ENCODE results near the gene MINK1.

Gene MINK1

DNA sequence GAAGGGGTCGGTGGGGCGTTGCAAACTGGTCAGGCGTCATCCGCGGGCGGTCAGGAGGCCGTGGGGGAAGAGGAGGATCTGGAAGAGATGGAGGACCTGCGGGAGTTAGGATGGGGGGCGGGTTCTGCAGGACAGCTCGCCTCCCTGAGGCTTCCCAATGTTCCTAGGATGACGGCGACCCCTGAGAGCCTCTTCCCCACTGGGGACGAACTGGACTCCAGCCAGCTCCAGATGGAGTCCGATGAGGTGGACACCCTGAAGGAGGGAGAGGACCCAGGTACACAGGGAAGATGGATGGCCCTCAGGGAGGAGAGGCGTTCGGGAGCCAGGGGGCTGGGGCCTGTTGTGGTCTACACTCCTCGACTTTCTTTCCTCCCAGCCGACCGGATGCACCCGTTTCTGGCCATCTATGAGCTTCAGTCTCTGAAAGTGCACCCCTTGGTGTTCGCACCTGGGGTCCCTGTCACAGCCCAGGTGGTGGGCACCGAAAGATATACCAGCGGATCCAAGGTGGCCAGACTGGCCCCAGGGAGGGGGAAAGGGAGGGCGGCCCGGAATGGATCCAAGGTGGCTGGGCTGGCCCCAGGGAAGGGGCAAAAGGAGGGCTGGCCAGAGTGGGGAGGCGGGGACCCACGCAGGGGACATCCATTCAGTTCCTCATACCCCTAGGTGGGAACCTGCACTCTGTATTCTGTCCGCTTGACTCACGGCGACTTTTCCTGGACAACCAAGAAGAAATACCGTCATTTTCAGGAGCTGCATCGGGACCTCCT is 25.3 kb upstream of the MINK1 start:
- H3K9me3 ChIP-seq (ENCODE audit: control insufficient read depth, insufficient read depth, low read depth, low read length): no peaks in the 10 kb centered on the region
- H3K4me1 ChIP-seq (ENCODE audit: control insufficient read depth, insufficient read depth, low read length): no peaks in the 10 kb centered on the region
- H3K36me3 ChIP-seq (ENCODE audit: control insufficient read depth in 2 of 2, insufficient read depth in 1 of 2, low read length in 2 of 2): peaks cover 0 to 26% of the 10 kb centered on the region in 2 experiments; a peak in 2 of 3 replicates
- POLR2A ChIA-PET: interaction anchor here (0.6 to 4.4 kb wide), 8 partner anchors 12 to 104 kb away, joined by 3 to 41 read pairs (median 4); partner anchors contain the start of genes MED11, MINK1, PELP1 and PSMB6
- peak overlapping the region; percentile 69 for H3K4me3 ChIP-seq (ENCODE audit: low read depth, low read length)
- CTCF ChIA-PET: interaction anchor here (0.6 to 1.4 kb wide), 5 partner anchors 17 to 34 kb away, joined by 3 to 8 read pairs (median 3); no protein-coding TSS in a partner anchor
- H3K27ac ChIP-seq (ENCODE audit: extremely low read depth, low read depth, low read length): no peak overlapping the region
- TF ChIP-seq KLF9 (tag by site-specific recombination; IDR thresholded peaks at IDR 0.05; ENCODE audit: low read depth) (peak; percentile 22; the same call in 1 of the 2 replicates), ZNF335 (tag by site-specific recombination; conservative IDR thresholded peaks at IDR 0.05) (peak; percentile 52), SP2 (tag by site-specific recombination; IDR thresholded peaks at IDR 0.05) (peak; percentile 45), ZBTB20 (tag by site-specific recombination; IDR thresholded peaks at IDR 0.05) (peak; percentile 43; the same call in 1 of the 2 replicates), ZNF600 (tag by site-specific recombination; IDR thresholded peaks at IDR 0.05) (peak; percentile 80), GLIS2 (tag by site-specific recombination; IDR thresholded peaks at IDR 0.05) (peak; percentile 44)
- TF ChIP-seq, protein P1, sequence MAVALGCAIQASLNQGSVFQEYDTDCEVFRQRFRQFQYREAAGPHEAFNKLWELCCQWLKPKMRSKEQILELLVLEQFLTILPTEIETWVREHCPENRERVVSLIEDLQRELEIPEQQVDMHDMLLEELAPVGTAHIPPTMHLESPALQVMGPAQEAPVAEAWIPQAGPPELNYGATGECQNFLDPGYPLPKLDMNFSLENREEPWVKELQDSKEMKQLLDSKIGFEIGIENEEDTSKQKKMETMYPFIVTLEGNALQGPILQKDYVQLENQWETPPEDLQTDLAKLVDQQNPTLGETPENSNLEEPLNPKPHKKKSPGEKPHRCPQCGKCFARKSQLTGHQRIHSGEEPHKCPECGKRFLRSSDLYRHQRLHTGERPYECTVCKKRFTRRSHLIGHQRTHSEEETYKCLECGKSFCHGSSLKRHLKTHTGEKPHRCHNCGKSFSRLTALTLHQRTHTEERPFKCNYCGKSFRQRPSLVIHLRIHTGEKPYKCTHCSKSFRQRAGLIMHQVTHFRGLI (tag by site-specific recombination; IDR thresholded peaks at IDR 0.05): no peak
- TF ChIP-seq, protein P2, sequence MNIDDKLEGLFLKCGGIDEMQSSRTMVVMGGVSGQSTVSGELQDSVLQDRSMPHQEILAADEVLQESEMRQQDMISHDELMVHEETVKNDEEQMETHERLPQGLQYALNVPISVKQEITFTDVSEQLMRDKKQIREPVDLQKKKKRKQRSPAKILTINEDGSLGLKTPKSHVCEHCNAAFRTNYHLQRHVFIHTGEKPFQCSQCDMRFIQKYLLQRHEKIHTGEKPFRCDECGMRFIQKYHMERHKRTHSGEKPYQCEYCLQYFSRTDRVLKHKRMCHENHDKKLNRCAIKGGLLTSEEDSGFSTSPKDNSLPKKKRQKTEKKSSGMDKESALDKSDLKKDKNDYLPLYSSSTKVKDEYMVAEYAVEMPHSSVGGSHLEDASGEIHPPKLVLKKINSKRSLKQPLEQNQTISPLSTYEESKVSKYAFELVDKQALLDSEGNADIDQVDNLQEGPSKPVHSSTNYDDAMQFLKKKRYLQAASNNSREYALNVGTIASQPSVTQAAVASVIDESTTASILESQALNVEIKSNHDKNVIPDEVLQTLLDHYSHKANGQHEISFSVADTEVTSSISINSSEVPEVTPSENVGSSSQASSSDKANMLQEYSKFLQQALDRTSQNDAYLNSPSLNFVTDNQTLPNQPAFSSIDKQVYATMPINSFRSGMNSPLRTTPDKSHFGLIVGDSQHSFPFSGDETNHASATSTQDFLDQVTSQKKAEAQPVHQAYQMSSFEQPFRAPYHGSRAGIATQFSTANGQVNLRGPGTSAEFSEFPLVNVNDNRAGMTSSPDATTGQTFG (tag by site-specific recombination; IDR thresholded peaks at IDR 0.05; ENCODE audit: borderline replicate concordance): no peak
- TF ChIP-seq, protein P3, sequence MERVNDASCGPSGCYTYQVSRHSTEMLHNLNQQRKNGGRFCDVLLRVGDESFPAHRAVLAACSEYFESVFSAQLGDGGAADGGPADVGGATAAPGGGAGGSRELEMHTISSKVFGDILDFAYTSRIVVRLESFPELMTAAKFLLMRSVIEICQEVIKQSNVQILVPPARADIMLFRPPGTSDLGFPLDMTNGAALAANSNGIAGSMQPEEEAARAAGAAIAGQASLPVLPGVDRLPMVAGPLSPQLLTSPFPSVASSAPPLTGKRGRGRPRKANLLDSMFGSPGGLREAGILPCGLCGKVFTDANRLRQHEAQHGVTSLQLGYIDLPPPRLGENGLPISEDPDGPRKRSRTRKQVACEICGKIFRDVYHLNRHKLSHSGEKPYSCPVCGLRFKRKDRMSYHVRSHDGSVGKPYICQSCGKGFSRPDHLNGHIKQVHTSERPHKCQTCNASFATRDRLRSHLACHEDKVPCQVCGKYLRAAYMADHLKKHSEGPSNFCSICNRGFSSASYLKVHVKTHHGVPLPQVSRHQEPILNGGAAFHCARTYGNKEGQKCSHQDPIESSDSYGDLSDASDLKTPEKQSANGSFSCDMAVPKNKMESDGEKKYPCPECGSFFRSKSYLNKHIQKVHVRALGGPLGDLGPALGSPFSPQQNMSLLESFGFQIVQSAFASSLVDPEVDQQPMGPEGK (tag by site-specific recombination; IDR thresholded peaks at IDR 0.05): 0 out of 2 replicates have a peak, but pooled peaks have one; percentile 4

DNA sequence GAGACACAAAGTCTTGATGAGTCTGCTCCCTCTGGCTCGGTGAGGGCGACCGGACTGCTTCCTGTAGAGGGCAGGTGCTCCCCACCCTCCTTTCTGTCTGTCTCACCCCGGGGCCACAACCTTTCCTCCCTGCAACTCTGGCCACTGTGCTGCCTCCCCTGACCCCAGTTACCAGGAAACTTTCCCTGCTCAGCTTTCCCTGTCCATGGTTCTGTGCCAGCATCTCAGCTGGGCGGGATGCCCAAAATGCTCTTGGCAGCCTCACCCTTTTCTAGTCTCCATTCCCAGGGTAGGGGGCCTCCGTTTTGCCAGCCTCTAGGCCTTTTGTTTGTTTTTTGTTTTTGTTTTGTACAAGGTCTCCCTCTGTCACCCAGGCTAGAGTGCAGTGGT is 24.8 kb upstream of the MINK1 start:
- Histone ChIP-seq H3K36me3 (ENCODE audit: control insufficient read depth in 2 of 2, insufficient read depth in 1 of 2, low read length in 2 of 2) (peaks cover 0 to 26% of the 10 kb centered on the region in 2 experiments; a peak in 2 of 3 replicates), H3K27ac (ENCODE audit: extremely low read depth, low read depth, low read length) (no peak overlapping the region), H3K4me1 (ENCODE audit: control insufficient read depth, insufficient read depth, low read length) (no peaks in the 10 kb centered on the region), H3K4me3 (ENCODE audit: low read depth, low read length) (no peak overlapping the region), H3K9me3 (ENCODE audit: control insufficient read depth, insufficient read depth, low read depth, low read length) (no peaks in the 10 kb centered on the region)
- TF ChIP-seq, protein P4, sequence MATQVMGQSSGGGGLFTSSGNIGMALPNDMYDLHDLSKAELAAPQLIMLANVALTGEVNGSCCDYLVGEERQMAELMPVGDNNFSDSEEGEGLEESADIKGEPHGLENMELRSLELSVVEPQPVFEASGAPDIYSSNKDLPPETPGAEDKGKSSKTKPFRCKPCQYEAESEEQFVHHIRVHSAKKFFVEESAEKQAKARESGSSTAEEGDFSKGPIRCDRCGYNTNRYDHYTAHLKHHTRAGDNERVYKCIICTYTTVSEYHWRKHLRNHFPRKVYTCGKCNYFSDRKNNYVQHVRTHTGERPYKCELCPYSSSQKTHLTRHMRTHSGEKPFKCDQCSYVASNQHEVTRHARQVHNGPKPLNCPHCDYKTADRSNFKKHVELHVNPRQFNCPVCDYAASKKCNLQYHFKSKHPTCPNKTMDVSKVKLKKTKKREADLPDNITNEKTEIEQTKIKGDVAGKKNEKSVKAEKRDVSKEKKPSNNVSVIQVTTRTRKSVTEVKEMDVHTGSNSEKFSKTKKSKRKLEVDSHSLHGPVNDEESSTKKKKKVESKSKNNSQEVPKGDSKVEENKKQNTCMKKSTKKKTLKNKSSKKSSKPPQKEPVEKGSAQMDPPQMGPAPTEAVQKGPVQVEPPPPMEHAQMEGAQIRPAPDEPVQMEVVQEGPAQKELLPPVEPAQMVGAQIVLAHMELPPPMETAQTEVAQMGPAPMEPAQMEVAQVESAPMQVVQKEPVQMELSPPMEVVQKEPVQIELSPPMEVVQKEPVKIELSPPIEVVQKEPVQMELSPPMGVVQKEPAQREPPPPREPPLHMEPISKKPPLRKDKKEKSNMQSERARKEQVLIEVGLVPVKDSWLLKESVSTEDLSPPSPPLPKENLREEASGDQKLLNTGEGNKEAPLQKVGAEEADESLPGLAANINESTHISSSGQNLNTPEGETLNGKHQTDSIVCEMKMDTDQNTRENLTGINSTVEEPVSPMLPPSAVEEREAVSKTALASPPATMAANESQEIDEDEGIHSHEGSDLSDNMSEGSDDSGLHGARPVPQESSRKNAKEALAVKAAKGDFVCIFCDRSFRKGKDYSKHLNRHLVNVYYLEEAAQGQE (tag by site-specific recombination; IDR thresholded peaks at IDR 0.05): peak; percentile 89
- no peak for TF ChIP-seq KLF8 (tag by site-specific recombination; IDR thresholded peaks at IDR 0.05)
- TF ChIP-seq, protein P5, sequence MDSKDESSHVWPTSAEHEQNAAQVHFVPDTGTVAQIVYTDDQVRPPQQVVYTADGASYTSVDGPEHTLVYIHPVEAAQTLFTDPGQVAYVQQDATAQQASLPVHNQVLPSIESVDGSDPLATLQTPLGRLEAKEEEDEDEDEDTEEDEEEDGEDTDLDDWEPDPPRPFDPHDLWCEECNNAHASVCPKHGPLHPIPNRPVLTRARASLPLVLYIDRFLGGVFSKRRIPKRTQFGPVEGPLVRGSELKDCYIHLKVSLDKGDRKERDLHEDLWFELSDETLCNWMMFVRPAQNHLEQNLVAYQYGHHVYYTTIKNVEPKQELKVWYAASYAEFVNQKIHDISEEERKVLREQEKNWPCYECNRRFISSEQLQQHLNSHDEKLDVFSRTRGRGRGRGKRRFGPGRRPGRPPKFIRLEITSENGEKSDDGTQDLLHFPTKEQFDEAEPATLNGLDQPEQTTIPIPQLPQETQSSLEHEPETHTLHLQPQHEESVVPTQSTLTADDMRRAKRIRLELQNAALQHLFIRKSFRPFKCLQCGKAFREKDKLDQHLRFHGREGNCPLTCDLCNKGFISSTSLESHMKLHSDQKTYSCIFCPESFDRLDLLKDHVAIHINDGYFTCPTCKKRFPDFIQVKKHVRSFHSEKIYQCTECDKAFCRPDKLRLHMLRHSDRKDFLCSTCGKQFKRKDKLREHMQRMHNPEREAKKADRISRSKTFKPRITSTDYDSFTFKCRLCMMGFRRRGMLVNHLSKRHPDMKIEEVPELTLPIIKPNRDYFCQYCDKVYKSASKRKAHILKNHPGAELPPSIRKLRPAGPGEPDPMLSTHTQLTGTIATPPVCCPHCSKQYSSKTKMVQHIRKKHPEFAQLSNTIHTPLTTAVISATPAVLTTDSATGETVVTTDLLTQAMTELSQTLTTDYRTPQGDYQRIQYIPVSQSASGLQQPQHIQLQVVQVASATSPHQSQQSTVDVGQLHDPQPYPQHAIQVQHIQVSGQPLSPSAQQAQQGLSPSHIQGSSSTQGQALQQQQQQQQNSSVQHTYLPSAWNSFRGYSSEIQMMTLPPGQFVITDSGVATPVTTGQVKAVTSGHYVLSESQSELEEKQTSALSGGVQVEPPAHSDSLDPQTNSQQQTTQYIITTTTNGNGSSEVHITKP (tag by site-specific recombination; IDR thresholded peaks at IDR 0.05): peak; percentile 77
- POLR2A ChIA-PET: interaction anchor here (0.6 to 4.4 kb wide), 2 partner anchors 12 to 61 kb away, joined by 4 to 41 read pairs; partner anchors contain the start of gene PSMB6
- CTCF ChIA-PET: interaction anchor here (0.8 kb wide), 1 partner anchor 19 kb away, joined by 8 read pairs; no protein-coding TSS in a partner anchor
